Sigmoid colon (tissue), 4 donors: Measurements from ENCODE around the gene MTCL1.

Experiments
- EP300 ChIP-seq, 4 donors: sonication (generic); formaldehyde crosslinking; IDR thresholded peaks; one replicate each; pipeline ENCODE4 v1.6.1; 2017; ENCODE audit warnings: antibody characterized with exemption in 4 of 4
- POLR2A ChIP-seq, 2 donors: fragments of 450-650 bp; IDR thresholded peaks; one replicate each; pipeline ENCODE4 v1.6.1; 2016; ENCODE audit warnings: antibody characterized with exemption in 2 of 2, mild to moderate bottlenecking in 2 of 2, moderate library complexity in 2 of 2
- TF ChIP-seq, protein P1 (sequence below), 4 experiments: fragments of 450-650 bp in 3 of 4; fragments of 200-600 bp in 1 of 4; IDR thresholded peaks; one replicate each; pipeline ENCODE4 v1.5.1; 2016 to 2019; ENCODE audit warnings: antibody characterized with exemption in 4 of 4, mild to moderate bottlenecking in 3 of 4, moderate library complexity in 2 of 4

DNA sequence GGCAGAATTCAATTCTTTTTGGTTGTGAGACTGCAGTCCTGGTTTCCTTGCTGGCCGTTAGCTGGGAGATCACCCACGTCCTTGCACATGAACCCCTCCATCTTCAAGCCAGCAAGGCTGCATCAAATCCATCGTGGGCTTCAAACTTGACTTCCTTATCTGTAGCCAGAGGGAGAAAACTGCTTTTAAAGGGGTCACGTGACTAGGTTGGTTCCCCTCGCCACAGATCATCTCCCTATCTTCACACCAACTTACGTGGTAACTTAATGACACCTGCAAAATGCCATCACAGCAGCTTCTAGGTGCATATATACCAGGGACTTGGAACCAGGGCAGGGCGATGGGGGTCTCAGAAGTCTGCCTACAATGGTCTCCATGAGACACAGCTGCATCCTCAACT is 169.5 kb downstream of the MTCL1 start:
- TF ChIP-seq, protein P1, sequence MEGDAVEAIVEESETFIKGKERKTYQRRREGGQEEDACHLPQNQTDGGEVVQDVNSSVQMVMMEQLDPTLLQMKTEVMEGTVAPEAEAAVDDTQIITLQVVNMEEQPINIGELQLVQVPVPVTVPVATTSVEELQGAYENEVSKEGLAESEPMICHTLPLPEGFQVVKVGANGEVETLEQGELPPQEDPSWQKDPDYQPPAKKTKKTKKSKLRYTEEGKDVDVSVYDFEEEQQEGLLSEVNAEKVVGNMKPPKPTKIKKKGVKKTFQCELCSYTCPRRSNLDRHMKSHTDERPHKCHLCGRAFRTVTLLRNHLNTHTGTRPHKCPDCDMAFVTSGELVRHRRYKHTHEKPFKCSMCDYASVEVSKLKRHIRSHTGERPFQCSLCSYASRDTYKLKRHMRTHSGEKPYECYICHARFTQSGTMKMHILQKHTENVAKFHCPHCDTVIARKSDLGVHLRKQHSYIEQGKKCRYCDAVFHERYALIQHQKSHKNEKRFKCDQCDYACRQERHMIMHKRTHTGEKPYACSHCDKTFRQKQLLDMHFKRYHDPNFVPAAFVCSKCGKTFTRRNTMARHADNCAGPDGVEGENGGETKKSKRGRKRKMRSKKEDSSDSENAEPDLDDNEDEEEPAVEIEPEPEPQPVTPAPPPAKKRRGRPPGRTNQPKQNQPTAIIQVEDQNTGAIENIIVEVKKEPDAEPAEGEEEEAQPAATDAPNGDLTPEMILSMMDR (IDR thresholded peaks at IDR 0.05) = no peak
- TF ChIP-seq POLR2A (IDR thresholded peaks at IDR 0.05) (no peak), EP300 (IDR thresholded peaks at IDR 0.05) (no peak)
